CD1c-positive myeloid dendritic cell (primary cell): ENCODE results near the gene MAS1L.
"Not testable (repeated sequence)": the region's sequence is repeated elsewhere in the genome, so short reads cannot be mapped to it uniquely, and the experiment has no call there.

Source experiments
- DNase-seq: peaks from one replicate; pipeline ENCODE4 v3.0.0-alpha.2; 2016; ENCODE audit errors: extremely low spot score

Gene MAS1L

DNA sequence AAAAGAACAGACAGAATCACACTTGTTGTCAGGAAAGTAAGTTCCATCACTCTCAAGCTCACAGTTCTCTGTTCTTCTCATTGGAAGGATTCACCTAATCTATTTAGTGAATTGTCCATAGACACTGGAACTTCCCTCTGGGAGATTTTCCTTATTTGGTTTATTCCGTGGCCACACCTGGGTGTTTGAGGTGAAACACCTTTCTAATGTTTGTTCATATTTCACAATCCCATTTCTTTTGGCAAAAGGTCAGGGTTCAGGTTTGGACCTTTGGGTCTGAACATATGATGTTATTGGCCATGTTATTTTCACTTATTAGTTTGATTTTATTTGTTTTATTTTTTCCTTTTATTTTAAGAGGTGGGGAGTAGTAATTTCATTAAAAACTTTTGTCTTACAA is 4.0 kb downstream of the MAS1L start:
- DNase-seq = no peak

DNA sequence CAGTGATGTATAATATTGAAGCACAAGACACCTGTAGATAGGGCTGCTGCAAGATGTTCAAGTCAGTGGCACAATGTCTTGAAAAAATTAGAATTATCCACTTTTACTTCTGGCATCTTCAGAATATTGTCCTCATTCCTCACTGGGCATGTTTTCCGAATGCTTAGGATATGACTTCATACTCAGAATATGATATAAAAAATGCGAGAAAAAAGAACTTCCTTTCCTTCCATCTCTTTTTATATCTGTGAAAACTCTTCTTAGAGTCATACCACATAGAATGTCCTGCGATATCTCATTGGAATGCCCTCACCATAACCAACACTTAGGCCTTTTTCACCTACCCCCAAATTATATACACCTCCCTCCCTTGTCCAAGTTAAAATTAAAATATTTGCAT is 4.6 kb downstream of the MAS1L start:
- no peak for DNase-seq

DNA sequence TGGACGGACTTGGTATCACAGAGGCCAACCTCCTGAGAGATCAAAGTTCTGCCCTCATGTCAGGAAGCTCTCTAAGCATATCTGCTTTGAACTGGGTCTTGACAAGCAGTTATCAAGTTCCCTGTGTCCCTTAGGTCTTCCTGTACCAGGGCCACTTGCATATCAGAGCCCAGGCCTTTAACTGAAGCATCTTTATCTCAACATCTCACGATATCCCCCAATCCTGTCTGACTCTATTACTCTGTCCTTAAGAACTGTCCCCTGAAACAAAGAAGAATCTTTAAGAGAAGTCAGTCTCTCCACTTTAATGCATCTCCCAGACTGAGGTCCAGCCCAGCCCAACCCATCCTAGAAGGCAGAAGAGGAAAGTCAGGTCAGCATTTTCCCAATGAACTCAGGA is 8.2 kb downstream of the MAS1L start:
- no peak for DNase-seq

DNA sequence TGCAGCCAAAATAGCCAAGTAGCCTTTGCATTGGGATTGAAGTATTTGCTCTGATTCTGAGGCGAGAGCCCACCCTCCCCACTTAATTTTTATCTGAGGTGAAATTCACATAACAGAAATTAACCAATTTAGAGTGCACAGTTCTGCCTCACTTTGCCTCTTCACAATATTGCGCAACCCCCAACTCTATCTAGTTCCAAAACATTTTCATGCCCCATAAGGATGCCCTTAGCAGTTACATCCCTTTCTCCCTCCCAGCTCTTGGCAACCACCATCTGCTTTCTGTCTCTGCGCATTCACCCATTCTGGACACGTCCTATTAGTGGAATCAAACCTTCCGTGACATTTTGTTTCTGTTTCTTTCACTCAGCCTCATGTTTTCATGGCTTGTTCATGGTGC is 9.0 kb downstream of the MAS1L start:
- DNase-seq = no peak

DNA sequence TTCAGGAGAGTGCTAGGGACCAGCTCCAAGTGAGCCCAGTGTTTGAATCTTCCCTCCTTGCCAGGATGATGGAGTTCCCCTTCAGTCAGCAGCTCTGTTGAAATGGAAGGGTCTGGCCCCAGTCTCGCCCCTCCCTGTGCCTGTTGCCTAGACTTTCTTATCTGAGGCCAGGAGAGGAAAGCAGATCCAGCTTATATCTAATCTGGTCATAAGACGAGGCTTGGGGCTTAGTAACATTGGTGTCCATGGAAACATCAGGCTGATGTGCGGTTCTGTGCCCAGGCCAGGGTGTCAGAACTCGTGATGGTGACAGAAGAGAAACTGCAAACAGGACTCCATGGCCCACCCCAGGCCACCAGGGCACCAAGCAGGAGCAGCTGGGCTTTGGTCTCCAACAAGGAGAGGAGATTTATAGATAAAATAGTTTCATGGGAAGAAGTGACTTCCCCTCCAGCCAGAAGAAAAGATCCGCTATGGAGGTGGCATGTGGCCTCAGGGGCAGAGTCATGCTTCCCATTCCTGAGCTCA is 9.8 kb downstream of the MAS1L start:
- DNase-seq = no peak

DNA sequence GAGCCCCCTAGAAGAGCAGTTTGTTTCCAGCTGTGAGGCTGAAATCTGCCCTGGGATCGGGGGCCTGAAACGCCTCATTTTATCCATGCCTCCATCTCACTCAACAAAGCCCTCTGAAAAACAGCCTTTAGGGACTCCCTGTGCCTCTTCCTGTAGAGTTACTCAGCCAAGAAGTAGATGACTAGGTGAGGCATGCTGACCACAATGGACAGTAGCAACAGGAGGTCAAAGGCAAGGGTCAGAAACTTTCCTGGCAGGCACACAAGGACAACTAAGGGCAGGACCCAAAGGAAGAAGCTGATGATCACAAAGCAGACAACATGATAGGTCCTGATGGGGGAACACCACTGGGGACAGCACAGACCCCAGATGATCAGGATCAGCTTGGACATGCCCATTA is 12.8 kb downstream of the MAS1L start:
- DNase-seq = no peak

DNA sequence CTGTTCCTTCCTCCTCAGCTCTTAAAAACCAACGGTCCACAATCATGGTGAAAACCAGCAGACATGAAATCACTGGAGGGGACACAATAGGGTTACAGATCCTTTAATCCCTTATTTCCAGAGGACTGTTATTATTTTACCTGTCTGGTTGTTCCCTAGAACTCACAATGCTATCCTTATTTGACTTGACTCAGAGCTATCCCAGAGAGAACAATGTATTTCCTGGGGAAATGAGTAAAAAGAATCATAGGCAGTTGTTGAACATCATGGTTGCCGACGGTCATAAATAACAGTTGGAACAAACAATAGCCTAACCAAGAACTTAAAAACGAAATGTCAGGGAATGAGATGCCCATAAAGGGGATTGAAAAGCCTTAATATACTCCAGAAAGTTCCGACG is 21.5 kb downstream of the MAS1L start:
- no peak for DNase-seq

DNA sequence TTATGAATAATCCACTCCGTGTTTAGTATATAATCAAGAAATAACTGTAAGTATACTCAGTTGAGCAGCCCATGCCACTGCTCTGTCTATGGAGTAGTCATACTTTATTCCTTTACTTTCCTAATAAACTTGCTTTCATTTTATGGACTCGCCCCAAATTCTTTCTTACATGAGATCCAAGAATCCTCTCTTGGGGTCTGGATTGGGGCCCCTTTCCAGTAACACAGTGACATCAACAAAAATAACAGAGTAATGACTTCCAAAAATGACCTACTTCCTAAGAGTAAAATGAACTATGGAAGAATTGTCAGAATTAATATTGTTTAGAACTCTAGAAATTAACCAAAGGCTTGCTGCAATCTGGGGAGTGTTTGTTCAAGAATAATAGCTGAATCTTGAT is 22.0 kb downstream of the MAS1L start:
- no peak for DNase-seq

DNA sequence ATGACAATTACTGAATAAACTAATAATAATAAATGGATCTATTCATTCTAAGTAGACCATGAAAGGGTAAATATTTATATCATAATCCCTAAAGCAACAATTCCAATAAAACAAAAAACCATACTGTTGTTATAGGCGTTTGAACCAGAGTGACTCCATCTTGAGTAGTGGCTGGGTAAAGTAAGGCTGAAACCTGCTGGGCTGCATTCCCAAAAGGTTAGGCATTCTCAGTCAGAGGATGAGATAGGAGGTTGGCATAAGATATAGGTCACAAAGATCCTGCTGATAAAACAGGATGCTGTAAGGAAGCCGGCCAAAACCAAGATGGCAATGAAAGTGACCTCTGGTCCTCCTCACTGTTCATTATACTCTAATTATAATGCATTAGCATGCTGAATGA is 22.5 kb downstream of the MAS1L start:
- no peak for DNase-seq

DNA sequence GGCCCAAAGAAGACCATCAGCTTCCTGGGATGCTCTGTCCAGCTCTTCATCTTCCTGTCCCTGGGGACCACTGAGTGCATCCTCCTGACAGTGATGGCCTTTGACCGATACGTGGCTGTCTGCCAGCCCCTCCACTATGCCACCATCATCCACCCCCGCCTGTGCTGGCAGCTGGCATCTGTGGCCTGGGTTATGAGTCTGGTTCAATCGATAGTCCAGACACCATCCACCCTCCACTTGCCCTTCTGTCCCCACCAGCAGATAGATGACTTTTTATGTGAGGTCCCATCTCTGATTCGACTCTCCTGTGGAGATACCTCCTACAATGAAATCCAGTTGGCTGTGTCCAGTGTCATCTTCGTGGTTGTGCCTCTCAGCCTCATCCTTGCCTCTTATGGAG is 25.7 kb downstream of the MAS1L start:
- no peak for DNase-seq

DNA sequence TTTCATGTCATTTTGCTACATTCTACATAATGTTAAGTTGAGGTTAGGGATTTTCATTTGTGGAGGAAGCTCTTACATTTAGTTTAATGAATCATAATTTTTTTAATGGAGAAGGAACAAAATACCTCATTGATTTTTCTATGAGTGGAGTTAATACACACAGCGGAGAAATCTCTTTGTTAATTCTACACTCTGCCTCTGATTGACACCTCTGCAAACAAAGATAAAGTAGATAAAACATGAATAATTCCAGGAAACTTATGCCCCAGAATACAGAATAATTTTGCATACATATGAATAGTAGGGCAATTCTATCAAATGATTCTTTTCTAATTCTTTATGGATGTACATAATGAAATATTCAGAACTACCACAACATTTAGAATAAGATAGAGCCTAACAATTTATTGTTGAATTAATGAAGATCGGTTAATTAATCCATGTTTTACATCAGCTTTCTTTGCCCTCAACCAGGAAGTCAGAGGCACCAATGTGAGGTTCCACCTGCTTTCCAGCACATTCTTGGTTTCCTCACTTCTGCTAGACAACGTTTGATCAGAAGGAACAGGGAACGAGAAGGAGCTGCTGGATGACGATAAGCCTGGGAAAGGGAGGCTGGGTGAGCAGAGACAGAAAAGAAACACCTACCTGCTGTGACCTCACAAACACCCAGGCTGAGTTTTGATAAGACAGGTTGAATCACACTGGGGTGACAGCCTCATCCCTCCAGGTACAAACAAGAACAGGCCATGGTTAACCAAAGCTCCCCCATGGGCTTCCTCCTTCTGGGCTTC is 26.5 kb downstream of the MAS1L start:
- DNase-seq = no peak

DNA sequence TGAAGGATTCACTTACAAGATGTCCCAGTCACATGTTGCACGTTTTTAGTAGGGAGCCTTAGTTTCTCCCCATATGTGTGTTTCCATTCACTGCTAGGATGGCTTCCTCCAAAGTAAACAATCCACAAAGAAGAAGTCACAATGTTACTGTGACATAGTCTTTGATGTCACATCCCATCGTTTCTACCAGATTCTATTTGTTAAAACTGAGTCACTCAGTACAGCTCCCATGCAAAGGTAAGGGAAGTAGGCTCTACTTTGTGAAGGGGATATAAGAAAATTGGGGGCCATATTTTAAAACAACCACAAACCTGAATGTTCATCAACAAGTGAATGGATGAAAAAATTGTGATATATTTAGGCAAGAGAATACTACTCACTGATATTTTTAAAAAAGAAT is 30.8 kb downstream of the MAS1L start, which contains the start of the genes OR11A1 and OR2H1:
Gene OR11A1 (minus strand): TSS at position 101 of the 400 bp plus-strand sequence. CDS start 29,430 bp downstream, outside the sequence.
Gene OR2H1 (plus strand): TSS at position 185 of the 400 bp plus-strand sequence. CDS start 4,615 bp downstream, outside the sequence.
- DNase-seq = no peak

DNA sequence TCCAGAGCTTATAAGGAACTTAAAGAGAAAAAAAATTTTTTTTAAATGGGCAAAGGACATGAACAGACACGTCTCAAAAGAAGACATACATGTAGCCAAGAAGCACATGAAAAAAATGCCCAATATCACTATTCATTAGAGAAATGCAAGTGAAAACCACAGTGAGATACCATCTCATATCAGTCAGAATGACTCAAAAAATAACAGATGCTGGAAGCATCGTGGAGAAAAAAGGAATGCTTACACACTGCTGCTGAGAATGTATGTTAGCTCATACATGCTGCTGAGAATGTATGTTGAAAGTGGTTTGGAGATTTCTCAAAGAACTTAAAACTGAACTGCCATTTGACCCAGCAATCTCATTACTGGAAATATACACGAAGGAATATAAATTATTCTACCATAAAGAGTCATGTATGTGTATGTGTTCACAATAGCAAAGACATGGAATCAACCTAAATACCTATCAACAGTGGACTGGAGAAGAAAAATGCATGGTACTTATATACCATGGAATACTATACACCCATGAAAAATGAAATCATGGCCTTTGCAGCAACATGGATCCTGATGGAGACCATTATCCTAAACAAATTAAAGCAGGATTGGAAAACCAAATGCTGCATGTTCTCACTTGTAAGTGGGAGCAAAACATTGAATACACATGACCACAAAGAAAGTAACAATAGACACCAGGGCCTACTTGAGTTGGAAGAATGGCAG is 36.1 kb downstream of the MAS1L start:
- no peak for DNase-seq

DNA sequence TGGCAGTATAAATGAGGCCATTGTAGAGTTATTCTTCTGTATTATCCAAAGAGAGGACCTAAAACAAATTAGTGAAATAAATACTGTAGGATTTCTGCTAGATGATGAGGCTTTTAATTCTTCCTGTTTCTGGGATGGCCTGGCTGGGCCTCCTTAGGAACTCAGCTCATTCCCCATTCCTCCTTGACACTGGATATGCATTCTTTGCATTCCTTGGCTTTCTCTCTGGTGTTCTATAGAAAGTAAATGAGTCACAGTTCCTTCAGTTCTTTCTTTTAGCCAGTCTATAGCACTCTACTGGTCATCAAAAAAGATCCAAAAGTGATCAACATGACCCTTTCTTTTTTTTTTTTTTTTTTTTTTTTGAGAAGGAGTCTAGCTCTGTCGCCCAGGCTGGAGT is 40.1 kb downstream of the MAS1L start:
- DNase-seq = no peak

DNA sequence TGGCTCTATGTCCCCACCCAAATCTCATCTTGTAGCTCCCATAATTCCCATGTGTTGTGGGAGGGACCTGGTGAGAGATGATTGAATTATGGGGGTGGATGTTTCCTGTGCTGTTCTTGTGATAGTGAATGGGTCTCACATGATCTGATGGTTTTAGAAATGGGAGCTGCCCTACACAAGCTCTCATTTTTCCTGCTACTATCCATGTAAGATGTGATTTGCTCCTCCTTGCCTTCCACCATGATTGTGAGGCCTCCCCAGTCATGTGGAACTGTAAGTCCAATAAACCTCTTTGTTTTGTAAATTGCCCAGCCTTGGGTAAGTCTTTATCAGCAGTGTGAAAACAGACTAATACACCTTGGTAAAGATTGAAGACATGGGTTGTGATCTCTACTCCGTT is 43.7 kb downstream of the MAS1L start:
- DNase-seq = not testable (repeated sequence)

DNA sequence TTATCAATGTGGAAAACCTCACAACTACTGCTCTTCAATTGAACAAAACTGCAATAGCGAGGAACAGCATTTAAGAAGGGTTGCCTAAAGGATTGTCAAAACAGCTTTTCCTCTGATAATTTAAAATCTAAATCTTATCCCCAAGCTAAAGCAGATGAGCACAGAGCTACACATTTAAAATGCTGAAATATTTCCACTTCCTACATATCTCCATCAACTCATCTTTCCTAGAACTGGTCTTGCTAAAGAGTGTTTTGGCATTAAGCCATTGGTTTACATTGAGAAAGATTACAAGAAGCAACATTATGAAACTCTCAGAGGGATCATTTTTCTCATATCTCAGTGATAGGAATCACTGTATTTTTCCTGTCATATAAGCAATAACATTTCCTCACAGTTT is 45.0 kb downstream of the MAS1L start:
- DNase-seq = no peak

DNA sequence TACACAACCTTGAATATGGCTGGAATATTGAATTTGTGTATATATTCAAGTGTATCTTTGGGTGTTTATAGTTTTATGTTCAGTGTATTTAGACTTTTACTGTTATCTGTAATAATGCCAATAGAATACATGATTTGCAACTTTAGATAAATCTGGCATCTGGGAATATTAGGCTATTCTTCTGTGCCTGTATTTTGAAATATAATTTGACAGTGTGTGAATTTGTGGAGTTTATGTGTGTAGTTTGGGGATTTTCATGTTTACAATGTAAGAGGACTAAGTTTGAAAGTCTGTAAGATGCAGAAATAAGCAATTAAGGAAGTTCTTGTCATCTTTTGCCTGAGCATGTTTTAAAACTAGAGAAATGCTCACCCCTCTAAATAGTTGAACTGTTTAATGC is 48.8 kb downstream of the MAS1L start, which contains the start of gene OR10C1:
Gene OR10C1 (plus strand): TSS at position 301 of the 400 bp plus-strand sequence. CDS start 710 bp downstream, outside the sequence.
- DNase-seq = no peak

DNA sequence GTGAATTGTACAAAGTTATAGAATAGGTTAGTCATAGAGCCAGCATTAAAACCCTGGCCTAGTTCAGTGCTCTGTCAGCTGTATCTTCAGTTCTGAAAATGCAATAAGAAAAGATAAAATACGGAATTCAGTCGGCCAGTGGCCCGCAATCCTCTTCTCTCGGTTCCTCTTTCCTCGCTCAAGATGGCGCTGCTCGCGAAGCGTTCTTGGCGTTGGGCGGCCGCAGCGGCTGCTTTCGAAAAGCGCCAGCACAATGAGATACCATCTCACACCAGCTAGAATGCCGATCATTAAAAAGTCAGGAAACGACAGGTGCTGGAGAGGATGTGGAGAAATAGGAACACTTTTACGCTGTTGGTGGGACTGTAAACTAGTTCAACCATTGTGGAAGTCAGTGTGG is 51.0 kb downstream of the MAS1L start:
- DNase-seq = not testable (repeated sequence)
